BLaER1 treated with 17β-estradiol and CSF1 and Interleukin-3, amounts not matched to agents 10 nM and 100 nM (cell line): ENCODE results near the gene MPRIP.
"Not testable (repeated sequence)": the region's sequence is repeated elsewhere in the genome, so short reads cannot be mapped to it uniquely, and the experiment has no call there.

Experiments used
- H3K27ac ChIP-seq, 11 experiments: shearing (Covaris generic); formaldehyde crosslinking; 2 replicates each; pipeline ENCODE4 v1.8.1; 2022
- H3K27me3 ChIP-seq, 11 experiments: shearing (Covaris generic); formaldehyde crosslinking; 2 replicates each; pipeline ENCODE4 v1.8.1; 2022
- H3K36me3 ChIP-seq, 11 experiments: shearing (Covaris generic); formaldehyde crosslinking; 2 replicates each; pipeline ENCODE4 v1.8.1; 2022
- H3K4me1 ChIP-seq, 10 experiments: shearing (Covaris generic); formaldehyde crosslinking; 2 replicates each; pipeline ENCODE4 v1.8.1; 2022
- H3K4me2 ChIP-seq, 11 experiments: shearing (Covaris generic); formaldehyde crosslinking; 2 replicates each; pipeline ENCODE4 v1.8.1; 2022
- H3K4me3 ChIP-seq, 10 experiments: shearing (Covaris generic); formaldehyde crosslinking; 2 replicates each; pipeline ENCODE4 v1.8.1; 2022
- H3K9ac ChIP-seq, 11 experiments: shearing (Covaris generic); formaldehyde crosslinking; 2 replicates each; pipeline ENCODE4 v1.8.1; 2022
- H3K9me3 ChIP-seq, 11 experiments: shearing (Covaris generic); formaldehyde crosslinking; replicated peaks in 1 of 11; 2 replicates each; pipeline ENCODE4 v1.8.1; 2022
- H4K20me1 ChIP-seq, 11 experiments: shearing (Covaris generic); formaldehyde crosslinking; 2 replicates each; pipeline ENCODE4 v1.8.1; 2022
- Cebpa-rat ChIP-seq, 11 experiments: shearing (Covaris generic); IDR thresholded peaks; 2 replicates each; pipeline ENCODE4 v1.8.1; 2022

MPRIP gene

GRCh38 chr17:17190188-17190587, 147.9 kb downstream of the MPRIP start:
- peak overlapping the region in 5 of 11 experiments; percentile 5 to 89 (median 44); a peak in 6 of 22 replicates for H3K27ac ChIP-seq

GRCh38 chr17:17191346-17191792, 149.1 kb downstream of the MPRIP start:
- H3K9ac ChIP-seq = peak overlapping the region in 3 of 11 experiments; percentile 11 to 21 (median 14); a peak in 3 of 22 replicates
- peak overlapping the region in 7 of 11 experiments; percentile 15 to 89 (median 32); a peak in 9 of 22 replicates for H3K27ac ChIP-seq
- peak overlapping the region; percentile 50 to 98 (median 65) for H3K4me2 ChIP-seq
- no peak for TF ChIP-seq Cebpa-rat (IDR thresholded peaks at IDR 0.05)
- H4K20me1 ChIP-seq = peaks cover 0 to 6% (median 0%) of the 10 kb centered on the region in 11 experiments; a peak in 2 of 22 replicates
- peaks cover 8 to 42% (median 26%) of the 10 kb centered on the region in 11 experiments; a peak in 19 of 22 replicates for H3K36me3 ChIP-seq
- no peak overlapping the region for H3K4me3 ChIP-seq
- H3K9me3 ChIP-seq = no peaks in the 10 kb centered on the region
- no peaks in the 10 kb centered on the region for H3K27me3 ChIP-seq
- peaks cover 51 to 85% (median 76%) of the 10 kb centered on the region in 10 experiments for H3K4me1 ChIP-seq

More at GRCh38 chr17:17190188-17190587, 147.9 kb downstream of the MPRIP start:
- Histone ChIP-seq H3K4me3 (no peak overlapping the region), H3K9me3 (no peaks in the 10 kb centered on the region), H3K4me2 (peak overlapping the region; percentile 58 to 98 (median 95); a peak in 16 of 22 replicates), H4K20me1 (peaks cover 0 to 7% (median 0%) of the 10 kb centered on the region in 11 experiments; a peak in 2 of 22 replicates), H3K27me3 (no peaks in the 10 kb centered on the region), H3K36me3 (peaks cover 8 to 38% (median 26%) of the 10 kb centered on the region in 11 experiments; a peak in 19 of 22 replicates), H3K9ac (no peak overlapping the region; a peak in 2 of 22 replicates), H3K4me1 (peaks cover 63 to 92% (median 83%) of the 10 kb centered on the region in 10 experiments)
- TF ChIP-seq Cebpa-rat (IDR thresholded peaks at IDR 0.05) = no peak

GRCh38 chr17:17191961-17192381, 149.7 kb downstream of the MPRIP start:
- Histone ChIP-seq H3K27ac (peak overlapping the region in 8 of 11 experiments; percentile 21 to 89 (median 31); a peak in 8 of 22 replicates), H3K27me3 (no peaks in the 10 kb centered on the region), H3K36me3 (peaks cover 8 to 38% (median 26%) of the 10 kb centered on the region in 11 experiments; a peak in 18 of 22 replicates), H3K9ac (peak overlapping the region in 3 of 11 experiments; percentile 14 to 52 (median 41); a peak in 1 of 22 replicates), H3K4me2 (peak overlapping the region; percentile 50 to 98 (median 65)), H3K9me3 (no peaks in the 10 kb centered on the region), H3K4me3 (no peak overlapping the region), H4K20me1 (peaks cover 0 to 6% (median 0%) of the 10 kb centered on the region in 11 experiments; a peak in 1 of 22 replicates), H3K4me1 (peaks cover 46 to 79% (median 70%) of the 10 kb centered on the region in 10 experiments)
- no peak for TF ChIP-seq Cebpa-rat (IDR thresholded peaks at IDR 0.05)

GRCh38 chr17:17195466-17195865, 153.2 kb downstream of the MPRIP start:
- not testable (repeated sequence) for H3K27ac ChIP-seq, H3K4me3 ChIP-seq, H3K9ac ChIP-seq, H3K27me3 ChIP-seq, H3K9me3 ChIP-seq
- Histone ChIP-seq H4K20me1 (peaks cover 0 to 20% (median 7%) of the 10 kb centered on the region in 11 experiments; a peak in 10 of 22 replicates), H3K4me2 (peak overlapping the region in 3 of 11 experiments; percentile 27 to 41 (median 29); a peak in 4 of 22 replicates), H3K36me3 (peaks cover 0 to 22% (median 3%) of the 10 kb centered on the region in 11 experiments; a peak in 6 of 22 replicates), H3K4me1 (peaks cover 32 to 75% (median 62%) of the 10 kb centered on the region in 10 experiments)

- peaks cover 26 to 76% (median 62%) of the 10 kb centered on the region in 10 experiments for H3K4me1 ChIP-seq
- H3K9me3 ChIP-seq = no peaks in the 10 kb centered on the region
- H3K27ac ChIP-seq = no peak overlapping the region
- no peak overlapping the region for H3K9ac ChIP-seq
- H3K36me3 ChIP-seq = peaks cover 8 to 34% (median 13%) of the 10 kb centered on the region in 11 experiments; a peak in 21 of 22 replicates
- H3K4me3 ChIP-seq = no peak overlapping the region
- no peak overlapping the region for H3K4me2 ChIP-seq
- no peak for TF ChIP-seq Cebpa-rat (IDR thresholded peaks at IDR 0.05)
- peaks cover 0 to 33% (median 8%) of the 10 kb centered on the region in 11 experiments; a peak in 12 of 22 replicates for H4K20me1 ChIP-seq
- H3K27me3 ChIP-seq = peaks cover 0 to 3% (median 0%) of the 10 kb centered on the region in 11 experiments; a peak in 1 of 22 replicates
Measured at GRCh38 chr17:17196776-17197175, 154.5 kb downstream of the MPRIP start.

- H3K27ac ChIP-seq = peak overlapping the region in 1 of 11 experiments; percentile 37; a peak in 2 of 22 replicates
- H3K4me2 ChIP-seq = peak overlapping the region in 4 of 11 experiments; percentile 88 to 99 (median 98); a peak in 6 of 22 replicates
- H3K4me3 ChIP-seq = no peak overlapping the region
- H3K4me1 ChIP-seq = peaks cover 19 to 76% (median 64%) of the 10 kb centered on the region in 10 experiments
- H3K9me3 ChIP-seq = no peaks in the 10 kb centered on the region
- peaks cover 3 to 48% (median 23%) of the 10 kb centered on the region in 11 experiments; a peak in 16 of 22 replicates for H4K20me1 ChIP-seq
- H3K9ac ChIP-seq = no peak overlapping the region
- TF ChIP-seq Cebpa-rat (IDR thresholded peaks at IDR 0.05) = no peak
- H3K36me3 ChIP-seq = peaks cover 21 to 49% (median 28%) of the 10 kb centered on the region in 11 experiments
- peaks cover 0 to 3% (median 0%) of the 10 kb centered on the region in 11 experiments; a peak in 1 of 22 replicates for H3K27me3 ChIP-seq
Measured at GRCh38 chr17:17198281-17198680, 156.0 kb downstream of the MPRIP start.

- Histone ChIP-seq H3K4me2 (peak overlapping the region; percentile 21 to 99 (median 88)), H3K9ac (peak overlapping the region in 9 of 11 experiments; percentile 21 to 70 (median 45); a peak in 15 of 22 replicates), H3K4me1 (peaks cover 39 to 86% (median 76%) of the 10 kb centered on the region in 10 experiments), H3K27me3 (peaks cover 0 to 3% (median 0%) of the 10 kb centered on the region in 11 experiments; a peak in 1 of 22 replicates), H3K27ac (peak overlapping the region in 8 of 11 experiments; percentile 22 to 69 (median 52); a peak in 12 of 22 replicates), H3K36me3 (peaks cover 21 to 57% (median 29%) of the 10 kb centered on the region in 11 experiments), H3K4me3 (peak overlapping the region in 2 of 10 experiments; percentile 21 to 35; a peak in 2 of 20 replicates), H3K9me3 (no peaks in the 10 kb centered on the region), H4K20me1 (peaks cover 11 to 64% (median 30%) of the 10 kb centered on the region in 11 experiments; a peak in 16 of 22 replicates)
- TF ChIP-seq Cebpa-rat (IDR thresholded peaks at IDR 0.05) = no peak
Measured at GRCh38 chr17:17200311-17200710, 158.1 kb downstream of the MPRIP start.

GRCh38 chr17:17200831-17201230, 158.6 kb downstream of the MPRIP start:
- peak overlapping the region in 10 of 11 experiments; percentile 38 to 99 (median 93); a peak in 19 of 22 replicates for H3K4me2 ChIP-seq
- peaks cover 11 to 64% (median 30%) of the 10 kb centered on the region in 11 experiments; a peak in 16 of 22 replicates for H4K20me1 ChIP-seq
- peaks cover 21 to 57% (median 29%) of the 10 kb centered on the region in 11 experiments for H3K36me3 ChIP-seq
- H3K27ac ChIP-seq = peak overlapping the region in 7 of 11 experiments; percentile 26 to 69 (median 59); a peak in 9 of 22 replicates
- TF ChIP-seq Cebpa-rat (IDR thresholded peaks at IDR 0.05) = no peak
- H3K4me3 ChIP-seq = no peak overlapping the region
- no peaks in the 10 kb centered on the region for H3K9me3 ChIP-seq
- peaks cover 0 to 3% (median 0%) of the 10 kb centered on the region in 11 experiments; a peak in 1 of 22 replicates for H3K27me3 ChIP-seq
- H3K9ac ChIP-seq = peak overlapping the region in 8 of 11 experiments; percentile 26 to 70 (median 49); a peak in 11 of 22 replicates
- peaks cover 44 to 86% (median 80%) of the 10 kb centered on the region in 10 experiments for H3K4me1 ChIP-seq
